Muscle layer of duodenum (tissue), 2 donors: Measurements from ENCODE around the gene BFSP2.
A peak's percentile ranks its signal among the peaks of the same experiment; 100 is the strongest.
"Not testable (repeated sequence)": the region's sequence is repeated elsewhere in the genome, so short reads cannot be mapped to it uniquely, and the experiment has no call there.

ENCODE experiments used
- H3K27ac ChIP-seq: one replicate; pipeline ENCODE4 v1.7.0; 2013; ENCODE audit warnings: mild to moderate bottlenecking, low read length
- H3K27me3 ChIP-seq: one replicate; pipeline ENCODE4 v1.7.0; 2013; ENCODE audit warnings: low read depth, mild to moderate bottlenecking, control low read depth, low read length
- H3K36me3 ChIP-seq, 2 donors: one replicate each; pipeline ENCODE4 v1.7.0; 2013; ENCODE audit warnings: low read length in 2 of 2, control low read depth in 1 of 2, mild to moderate bottlenecking in 1 of 2; ENCODE audit not compliant: insufficient read depth in 2 of 2, control insufficient read depth in 1 of 2
- H3K4me1 ChIP-seq, 2 donors: one replicate each; pipeline ENCODE4 v1.7.0; 2013; ENCODE audit warnings: low read length in 2 of 2, mild to moderate bottlenecking in 2 of 2, control low read depth in 1 of 2, moderate library complexity in 1 of 2; ENCODE audit not compliant: insufficient read depth in 2 of 2, control insufficient read depth in 1 of 2
- H3K4me3 ChIP-seq, 2 donors: one replicate each; pipeline ENCODE4 v1.7.0; 2013; ENCODE audit warnings: low read length in 2 of 2, low read depth in 1 of 2, mild to moderate bottlenecking in 1 of 2
- H3K9me3 ChIP-seq, 2 donors: one replicate each; pipeline ENCODE4 v1.7.0; 2013; ENCODE audit warnings: low read length in 2 of 2, control low read depth in 1 of 2, mild to moderate bottlenecking in 1 of 2; ENCODE audit not compliant: control insufficient read depth in 1 of 2
- donor health status: healthy.

Gene BFSP2

GRCh38 chr3:133460809-133461208, 61.0 kb downstream of the BFSP2 start:
- Histone ChIP-seq H3K27ac (no peak overlapping the region), H3K27me3 (no peaks in the 10 kb centered on the region), H3K4me1 (peaks cover 0 to 10% of the 10 kb centered on the region in 2 donors), H3K4me3 (no peak overlapping the region), H3K9me3 (no peaks in the 10 kb centered on the region), H3K36me3 (no peaks in the 10 kb centered on the region)

GRCh38 chr3:133461291-133461690, 61.4 kb downstream of the BFSP2 start:
- H3K27me3 ChIP-seq = no peaks in the 10 kb centered on the region
- no peaks in the 10 kb centered on the region for H3K9me3 ChIP-seq
- H3K36me3 ChIP-seq = no peaks in the 10 kb centered on the region
- H3K27ac ChIP-seq = no peak overlapping the region
- H3K4me1 ChIP-seq = peaks cover 0 to 10% of the 10 kb centered on the region in 2 donors
- H3K4me3 ChIP-seq = no peak overlapping the region

DNA sequence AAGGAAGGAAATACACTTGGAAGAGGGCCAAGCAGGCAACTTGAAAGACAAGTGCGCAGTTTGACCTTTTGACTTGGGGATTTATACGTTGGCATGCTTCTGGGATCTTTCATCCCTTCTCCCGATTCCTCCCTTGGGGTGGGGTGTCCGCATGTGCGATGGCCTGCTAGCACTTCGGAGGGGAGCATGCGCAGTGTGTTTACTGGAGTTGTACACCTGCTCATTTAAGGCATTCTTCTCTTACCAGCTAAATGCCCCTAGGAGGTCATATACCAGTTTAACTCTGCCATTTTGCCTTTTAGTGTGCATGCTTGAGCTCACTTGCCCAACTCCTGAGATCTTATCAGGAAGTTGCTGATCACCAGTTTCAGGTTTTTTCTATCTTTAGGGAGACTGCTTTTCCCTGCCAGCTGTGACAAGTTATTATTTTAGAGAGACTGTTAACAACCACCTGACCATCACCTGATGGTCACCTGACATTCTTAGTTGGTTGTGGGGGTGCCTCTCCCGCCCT, 63.5 kb downstream of the BFSP2 start:
- Histone ChIP-seq H3K9me3 (no peaks in the 10 kb centered on the region), H3K4me3 (no peak overlapping the region), H3K4me1 (peaks cover 0 to 17% of the 10 kb centered on the region in 2 donors), H3K27me3 (no peaks in the 10 kb centered on the region), H3K27ac (no peak overlapping the region), H3K36me3 (no peaks in the 10 kb centered on the region)

- no peak overlapping the region for H3K27ac ChIP-seq
- H3K27me3 ChIP-seq = no peaks in the 10 kb centered on the region
- peaks cover 0 to 11% of the 10 kb centered on the region in 2 donors for H3K4me1 ChIP-seq
- H3K4me3 ChIP-seq = no peak overlapping the region
- no peaks in the 10 kb centered on the region for H3K9me3 ChIP-seq
- no peaks in the 10 kb centered on the region for H3K36me3 ChIP-seq
Measured at GRCh38 chr3:133464573-133464972, 64.7 kb downstream of the BFSP2 start.

DNA sequence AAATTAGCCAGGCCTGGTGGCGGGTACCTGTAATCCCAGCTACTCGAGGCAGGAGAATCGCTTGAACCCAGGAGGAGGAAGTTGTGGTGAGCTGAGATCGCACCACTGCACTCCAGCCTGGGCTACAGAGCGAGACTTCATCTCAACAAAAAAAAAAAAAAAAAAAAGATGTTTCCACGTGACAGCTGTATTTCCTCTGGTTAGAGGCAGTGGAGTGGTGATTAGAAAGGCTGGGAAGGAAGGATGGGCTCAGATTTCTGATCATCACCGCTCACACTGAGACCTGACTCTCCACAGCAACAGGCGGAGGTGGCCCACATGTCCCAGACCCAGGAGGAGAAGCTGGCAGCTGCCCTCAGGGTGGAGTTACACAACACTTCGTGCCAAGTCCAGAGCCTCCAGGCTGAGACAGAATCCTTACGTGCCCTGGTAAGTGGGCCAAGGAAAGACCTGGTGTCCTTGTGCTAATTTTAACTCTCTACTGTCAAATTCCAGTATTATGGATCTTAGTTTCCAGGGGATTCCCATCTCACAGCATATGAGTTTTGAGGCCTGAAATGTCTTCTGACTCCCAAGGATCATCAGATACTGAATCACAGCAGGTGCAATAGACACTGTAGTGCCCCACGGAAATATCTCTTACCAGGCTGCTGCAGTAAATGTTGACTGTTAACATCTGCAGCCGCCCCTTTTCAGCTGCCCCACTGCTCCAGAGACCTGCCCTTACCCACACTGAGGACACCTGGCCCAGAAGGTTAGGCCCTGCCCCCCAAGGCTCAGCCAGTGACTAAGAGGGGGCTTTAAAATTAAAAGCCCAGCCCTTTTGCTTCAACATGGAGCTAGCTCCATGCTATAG, 66.9 kb downstream of the BFSP2 start:
- H3K4me3 ChIP-seq = no peak overlapping the region
- no peaks in the 10 kb centered on the region for H3K36me3 ChIP-seq
- peaks cover 0 to 7% of the 10 kb centered on the region in 2 donors for H3K4me1 ChIP-seq
- H3K9me3 ChIP-seq = no peaks in the 10 kb centered on the region
- H3K27ac ChIP-seq = no peak overlapping the region
- H3K27me3 ChIP-seq = no peaks in the 10 kb centered on the region

GRCh38 chr3:133467780-133468179, 67.9 kb downstream of the BFSP2 start:
- Histone ChIP-seq H3K27me3 (no peaks in the 10 kb centered on the region), H3K9me3 (no peaks in the 10 kb centered on the region), H3K27ac (no peak overlapping the region), H3K4me3 (no peak overlapping the region), H3K36me3 (no peaks in the 10 kb centered on the region), H3K4me1 (peaks cover 0 to 7% of the 10 kb centered on the region in 2 donors)

- Histone ChIP-seq H3K27me3 (no peaks in the 10 kb centered on the region), H3K36me3 (no peaks in the 10 kb centered on the region), H3K27ac (no peak overlapping the region), H3K4me3 (no peak overlapping the region), H3K4me1 (peaks cover 0 to 7% of the 10 kb centered on the region in 2 donors), H3K9me3 (no peaks in the 10 kb centered on the region)
Measured at GRCh38 chr3:133468251-133468721, 68.4 kb downstream of the BFSP2 start.

DNA sequence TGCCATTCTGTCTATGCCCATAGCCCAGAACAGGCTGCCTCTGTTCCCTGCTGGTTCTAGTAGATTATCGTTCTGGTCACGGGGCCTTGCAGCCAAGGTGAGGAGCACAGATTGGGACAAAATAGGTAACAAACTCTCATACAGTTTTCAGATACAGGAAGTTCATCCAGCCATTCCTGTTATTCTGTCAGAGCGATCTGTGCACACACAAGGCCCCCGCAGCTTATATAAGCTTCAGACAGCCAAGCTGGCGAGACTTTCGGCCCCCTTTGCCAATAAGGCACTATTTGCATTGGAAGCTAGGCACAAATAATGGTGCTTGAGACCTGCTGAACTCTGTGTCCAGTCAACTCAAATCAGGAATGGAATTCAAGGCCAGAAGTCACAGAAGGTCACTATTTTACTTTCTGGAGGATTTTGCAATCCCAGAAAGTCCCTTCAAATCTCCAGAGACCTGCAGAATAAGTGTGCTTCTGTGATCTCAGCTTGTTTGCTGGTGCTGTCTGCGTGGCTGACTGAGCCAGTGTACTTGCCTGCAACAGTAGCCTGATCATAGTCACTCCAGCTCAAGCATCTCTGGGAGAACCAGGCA, 69.4 kb downstream of the BFSP2 start:
- H3K9me3 ChIP-seq = no peaks in the 10 kb centered on the region
- H3K27ac ChIP-seq = no peak overlapping the region
- no peaks in the 10 kb centered on the region for H3K27me3 ChIP-seq
- H3K4me3 ChIP-seq = no peak overlapping the region
- no peaks in the 10 kb centered on the region for H3K36me3 ChIP-seq
- H3K4me1 ChIP-seq = peaks cover 4 to 13% of the 10 kb centered on the region in 2 donors

GRCh38 chr3:133472242-133472641, 72.4 kb downstream of the BFSP2 start:
- Histone ChIP-seq H3K9me3 (no peaks in the 10 kb centered on the region), H3K36me3 (no peaks in the 10 kb centered on the region), H3K27ac (no peak overlapping the region), H3K27me3 (no peaks in the 10 kb centered on the region), H3K4me3 (no peak overlapping the region), H3K4me1 (peaks cover 6 to 14% of the 10 kb centered on the region in 2 donors)

DNA sequence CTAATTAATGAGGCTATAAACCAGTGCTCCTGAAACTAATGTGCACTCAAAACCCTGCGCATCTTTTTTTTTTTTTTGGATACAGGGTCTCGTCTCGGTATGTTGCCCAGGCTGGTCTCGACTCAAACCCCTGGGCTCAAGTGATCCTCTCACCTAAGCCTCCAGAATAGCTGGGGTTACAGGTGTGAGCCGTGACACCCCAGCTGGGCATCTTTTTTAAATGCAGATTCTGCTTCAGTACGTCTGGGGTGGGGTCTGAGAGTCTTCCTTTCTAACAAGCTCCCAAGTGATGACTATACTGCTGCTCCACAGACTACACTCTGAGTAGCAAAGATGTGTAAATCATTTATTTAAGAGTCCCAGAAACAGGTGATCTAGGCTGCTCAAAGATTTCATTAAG, 73.0 kb downstream of the BFSP2 start:
- H3K36me3 ChIP-seq = no peaks in the 10 kb centered on the region
- no peak overlapping the region for H3K4me3 ChIP-seq
- no peaks in the 10 kb centered on the region for H3K27me3 ChIP-seq
- peaks cover 6 to 14% of the 10 kb centered on the region in 2 donors for H3K4me1 ChIP-seq
- H3K27ac ChIP-seq = no peak overlapping the region
- no peaks in the 10 kb centered on the region for H3K9me3 ChIP-seq

- not testable (repeated sequence) for H3K36me3 ChIP-seq, H3K27me3 ChIP-seq, H3K9me3 ChIP-seq, H3K4me3 ChIP-seq
- Histone ChIP-seq H3K27ac (peak overlapping the region; percentile 72), H3K4me1 (peaks cover 6 to 14% of the 10 kb centered on the region in 2 donors)
Measured at GRCh38 chr3:133473472-133474191, 73.8 kb downstream of the BFSP2 start.
